Aorta (tissue), 5 donors: ENCODE measurements around the gene SUPT4H1. TPM values are rescaled to one million over a fixed set of nuclear protein-coding genes. Genes with fewer than 3 reads are reported as not detected.

Experiments used
- ATAC-seq: fragments of 200-7000 bp; cut with Tn5 transposase; one replicate; pipeline ENCODE4 v1.9.1; 2022; ENCODE audit warnings: moderate library complexity; ENCODE audit not compliant: low FRiP score
- DNase-seq, 2 donors: peaks; one replicate each; pipeline ENCODE4 v3.0.0-alpha.2; 2020
- H3K27ac ChIP-seq, 2 donors: one replicate each; pipeline ENCODE4 v1.5.1; 2013; ENCODE audit warnings: low read length in 2 of 2, mild to moderate bottlenecking in 2 of 2, moderate library complexity in 2 of 2, control low read depth in 1 of 2, inconsistent platforms in 1 of 2, low read depth in 1 of 2
- H3K27me3 ChIP-seq, 2 donors: one replicate each; pipeline ENCODE4 v1.6.1; 2013; ENCODE audit warnings: control low read depth in 1 of 2, low read length in 1 of 2, mild to moderate bottlenecking in 1 of 2, moderate library complexity in 1 of 2; ENCODE audit not compliant: insufficient read depth in 2 of 2, control insufficient read depth in 1 of 2
- H3K36me3 ChIP-seq, 2 donors: one replicate each; pipeline ENCODE4 v1.6.1; 2013; ENCODE audit warnings: control low read depth in 1 of 2, low read length in 1 of 2, mild to moderate bottlenecking in 1 of 2; ENCODE audit not compliant: insufficient read depth in 2 of 2, control insufficient read depth in 1 of 2
- H3K4me1 ChIP-seq, 2 donors: one replicate each; pipeline ENCODE4 v1.6.1; 2013; ENCODE audit warnings: low read length in 2 of 2, control low read depth in 1 of 2, mild to moderate bottlenecking in 1 of 2, moderate library complexity in 1 of 2; ENCODE audit not compliant: insufficient read depth in 2 of 2, control insufficient read depth in 1 of 2
- H3K4me3 ChIP-seq, 2 donors: one replicate each; pipeline ENCODE4 v1.5.1; 2013; ENCODE audit warnings: low read length in 2 of 2, control low read depth in 1 of 2, mild to moderate bottlenecking in 1 of 2
- H3K9me3 ChIP-seq: one replicate; pipeline ENCODE4 v1.6.1; 2013; ENCODE audit warnings: mild to moderate bottlenecking, low read length; ENCODE audit not compliant: control insufficient read depth
- WGBS, 2 donors: extraction: QIAGEN DNeasy Blood & Tissue Kit; methylation state at CpG; one replicate each; pipeline ENCODE4 v1.1.7; 2013; 5-methylcytosine and 5-hydroxymethylcytosine counted together
- intact Hi-C, 2 donors: fragments of 100-400 bp; cut with DNase I; formaldehyde crosslinking; loops; one replicate each; pipeline versions ENCODE4 v1.14.2 to v1.15.0; 2022
- polyA plus RNA-seq, 2 donors: library from polyadenylated mRNA; stranded (reverse); fragments of 200-250 nt; gene quantifications; one replicate each; pipeline ENCODE4 v1.2.3, GENCODE V29; 2013
- total RNA-seq, 2 donors: library from RNA; stranded (reverse); fragmentation: NEBNext Ultra II Directional; extraction: Animal tissue kit (Norgen Biotek cat#: 25700); gene quantifications; one replicate each; pipeline ENCODE4 v1.2.1, GENCODE V29; 2021
- donor health status: healthy with polysubstance abuse.
- donor health status: Bipolar disorder and iron deficiency.
- donor health status: DM: no; HTN: no; CAD: no.
- donor health status: DM: no; HTN: no; CAD: no.
- donor health status: DM: yes; HTN: yes; CAD: no.

The SUPT4H1 gene
- total and polyA plus RNA-seq, 4 donors = 38.4 to 78.2 (median 62.7) TPM

- ATAC-seq = no peak
- H3K27ac ChIP-seq = no peak overlapping the region
- no peaks in the 10 kb centered on the region for H3K9me3 ChIP-seq
- no peaks in the 10 kb centered on the region for H3K36me3 ChIP-seq
- intact Hi-C loops = loop anchor here in 1 of 2 donors (5.0 kb wide), 2 partner anchors 37 to 97 kb away; partner anchors contain the start of gene RNF43
- H3K4me3 ChIP-seq = no peak overlapping the region
- DNase-seq = peak; percentile 10 to 59
- no peaks in the 10 kb centered on the region for H3K27me3 ChIP-seq
- no peaks in the 10 kb centered on the region for H3K4me1 ChIP-seq
- WGBS, 2 donors = 96 to 97% methylated on average over 7 of the region's 7 CpGs
Measured at GRCh38 chr17:58320163-58320558, 31.8 kb downstream of the SUPT4H1 start.

- peak; percentile 24 to 51 for DNase-seq
- intact Hi-C loops = loop anchor here in 1 of 2 donors (5.0 kb wide), 2 partner anchors 38 to 98 kb away; partner anchors contain the start of gene RNF43
Measured at GRCh38 chr17:58319173-58320162, 32.5 kb downstream of the SUPT4H1 start.

GRCh38 chr17:58318627-58319172 is 33.3 kb downstream of the SUPT4H1 start:
- WGBS, 2 donors = 76 to 86% methylated on average over 7 of the region's 7 CpGs
- no peak for ATAC-seq
- Histone ChIP-seq H3K9me3 (no peaks in the 10 kb centered on the region), H3K4me1 (no peaks in the 10 kb centered on the region), H3K27ac (no peak overlapping the region), H3K27me3 (no peaks in the 10 kb centered on the region), H3K36me3 (no peaks in the 10 kb centered on the region), H3K4me3 (no peak overlapping the region)
- intact Hi-C loops = no loop called here
- DNase-seq = peak in 1 of 2 donors; percentile 40

More at GRCh38 chr17:58319173-58320162, 32.5 kb downstream of the SUPT4H1 start:
- Histone ChIP-seq H3K36me3 (no peaks in the 10 kb centered on the region), H3K27ac (no peak overlapping the region), H3K4me1 (no peaks in the 10 kb centered on the region), H3K27me3 (no peaks in the 10 kb centered on the region), H3K4me3 (no peak overlapping the region), H3K9me3 (no peaks in the 10 kb centered on the region)
- ATAC-seq = no peak
- WGBS, 2 donors = 82 to 87% methylated on average over 24 to 25 of the region's 25 CpGs

- H3K36me3 ChIP-seq = no peaks in the 10 kb centered on the region
Measured at GRCh38 chr17:58318065-58318481, 33.9 kb downstream of the SUPT4H1 start.

GRCh38 chr17:58317421-58318064 is 34.5 kb downstream of the SUPT4H1 start:
- H3K9me3 ChIP-seq = no peaks in the 10 kb centered on the region
- DNase-seq (peak; percentile 38 to 56), ATAC-seq (no peak)
- no peak overlapping the region for H3K4me3 ChIP-seq
- WGBS, 2 donors = 30 to 35% methylated on average over 5 of the region's 5 CpGs
- intact Hi-C loops = no loop called here
- no peaks in the 10 kb centered on the region for H3K27me3 ChIP-seq
- no peaks in the 10 kb centered on the region for H3K4me1 ChIP-seq
- no peak overlapping the region for H3K27ac ChIP-seq
- no peaks in the 10 kb centered on the region for H3K36me3 ChIP-seq

More at GRCh38 chr17:58318065-58318481, 33.9 kb downstream of the SUPT4H1 start:
- H3K27me3 ChIP-seq = no peaks in the 10 kb centered on the region
- no peaks in the 10 kb centered on the region for H3K4me1 ChIP-seq
- H3K27ac ChIP-seq = no peak overlapping the region
- no peak overlapping the region for H3K4me3 ChIP-seq
- WGBS, 2 donors = 90 to 93% methylated on average over 9 of the region's 9 CpGs
- ATAC-seq (no peak), DNase-seq (peak in 1 of 2 donors; percentile 71)
- no peaks in the 10 kb centered on the region for H3K9me3 ChIP-seq
- intact Hi-C loops = no loop called here

- H3K4me1 ChIP-seq = no peaks in the 10 kb centered on the region
- DNase-seq = peak; percentile 35 to 51
- H3K27ac ChIP-seq = no peak overlapping the region
- 90 to 95% methylated on average over 8 of the region's 8 CpGs for WGBS, 2 donors
- intact Hi-C loops = no loop called here
- no peaks in the 10 kb centered on the region for H3K9me3 ChIP-seq
- no peaks in the 10 kb centered on the region for H3K36me3 ChIP-seq
- H3K4me3 ChIP-seq = no peak overlapping the region
- no peak for ATAC-seq
- H3K27me3 ChIP-seq = no peaks in the 10 kb centered on the region
Measured at GRCh38 chr17:58316260-58316960, 35.6 kb downstream of the SUPT4H1 start.

- H3K4me1 ChIP-seq = no peaks in the 10 kb centered on the region
- no peak overlapping the region for H3K4me3 ChIP-seq
- intact Hi-C loops = no loop called here
- H3K27me3 ChIP-seq = no peaks in the 10 kb centered on the region
- H3K9me3 ChIP-seq = no peaks in the 10 kb centered on the region
- 94 to 97% methylated on average over 4 of the region's 4 CpGs for WGBS, 2 donors
- H3K36me3 ChIP-seq = no peaks in the 10 kb centered on the region
- no peak for ATAC-seq
- no peak for DNase-seq
- H3K27ac ChIP-seq = no peak overlapping the region
Measured at GRCh38 chr17:58315750-58316149, 36.3 kb downstream of the SUPT4H1 start.

GRCh38 chr17:58315281-58315711 is 36.7 kb downstream of the SUPT4H1 start:
- no peak overlapping the region for H3K4me3 ChIP-seq
- ATAC-seq (no peak), DNase-seq (peak in 1 of 2 donors; percentile 67)
- 93 to 95% methylated on average over 6 of the region's 6 CpGs for WGBS, 2 donors
- no peaks in the 10 kb centered on the region for H3K27me3 ChIP-seq
- intact Hi-C loops = no loop called here
- no peak overlapping the region for H3K27ac ChIP-seq
- H3K9me3 ChIP-seq = no peaks in the 10 kb centered on the region
- H3K4me1 ChIP-seq = no peaks in the 10 kb centered on the region
- no peaks in the 10 kb centered on the region for H3K36me3 ChIP-seq
